ENCODE results near the gene SDK2. TPM values are rescaled to one million over a fixed set of nuclear protein-coding genes. Genes with fewer than 3 reads are reported as not detected.

The SDK2 gene
- total RNA-seq: 1.0 and 1.2 TPM in 2 replicates
- 0.52 and 0.59 TPM in 2 replicates for polyA plus RNA-seq

DNA sequence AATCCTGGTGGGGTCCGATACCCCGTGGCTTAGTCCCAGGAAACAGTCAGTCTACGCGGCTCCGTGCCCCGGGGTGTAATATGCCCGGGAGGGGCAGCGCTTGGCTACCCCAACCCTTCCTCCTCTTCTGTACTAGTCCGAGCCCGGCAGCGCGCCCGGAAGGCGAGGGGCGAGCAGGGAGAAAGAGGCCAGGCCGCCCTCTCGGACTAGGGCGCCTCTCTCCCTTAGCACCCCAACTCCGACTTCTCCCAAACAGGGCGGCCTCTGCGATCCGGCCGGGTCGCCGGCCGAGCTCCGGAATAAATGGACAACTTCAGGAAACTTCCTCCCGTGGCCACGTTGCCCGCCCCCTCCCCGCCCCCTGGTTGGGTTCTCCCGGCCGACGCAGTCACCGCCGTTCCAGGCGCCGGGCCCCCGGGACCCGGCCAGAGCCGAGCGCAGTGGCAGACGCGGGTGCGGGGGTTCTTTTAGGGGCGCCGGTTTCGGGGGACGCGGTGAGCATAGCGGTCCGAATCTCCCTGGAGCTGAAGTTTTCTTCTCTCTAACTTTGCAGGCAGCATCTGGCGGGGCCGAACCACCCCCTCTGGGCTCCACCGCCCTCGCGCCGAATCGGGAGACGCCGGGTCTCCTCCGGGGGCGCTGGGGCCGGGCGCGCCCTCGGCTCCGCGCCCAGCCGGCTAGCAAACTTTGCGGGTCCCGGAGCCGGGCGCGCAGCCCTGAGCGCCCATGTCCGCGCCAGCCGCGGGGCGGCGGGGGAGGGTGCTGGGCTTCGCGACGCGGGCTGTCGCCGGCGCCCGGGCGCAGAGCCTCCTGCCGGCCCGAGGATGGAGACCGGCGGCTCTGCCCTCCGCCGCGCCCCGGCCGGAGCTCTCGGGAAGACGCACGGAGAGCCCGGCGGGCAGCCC is at the start of gene SDK2:
SDK2 (minus strand) TSS at position 301 of the 905 bp plus-strand sequence. CDS start 357 bp downstream, outside the sequence.
- Histone ChIP-seq H3K9me3 (ENCODE audit: low read depth) (no peaks in the 10 kb centered on the region), H4K20me1 (ENCODE audit: insufficient read depth, poor library complexity, severe bottlenecking) (no peaks in the 10 kb centered on the region), H3K27me3 (peaks cover 87% of the 10 kb centered on the region), H3K4me3 (peak within 1 kb of the TSS; percentile 70), H3K4me1 (ENCODE audit: insufficient read depth) (peaks cover 16% of the 10 kb centered on the region), H3K36me3 (replicated peaks; ENCODE audit: insufficient read depth, low read depth) (no peaks in the 10 kb centered on the region), H2AFZ (no peak within 1 kb of the TSS), H3K9me2 (replicated peaks; ENCODE audit: insufficient read depth) (no peaks in the 10 kb centered on the region), H3K4me2 (peak within 1 kb of the TSS; percentile 98), H3K79me2 (no peaks in the 10 kb centered on the region), H3K27ac (no peak within 1 kb of the TSS)
- TF ChIP-seq EZH2 (IDR thresholded peaks at IDR 0.05; ENCODE audit: borderline replicate concordance) (no peak), EZH2phosphoT487 (IDR thresholded peaks at IDR 0.05; ENCODE audit: low read depth, severe bottlenecking, unreplicated experiment) (no peak)
- TF ChIP-seq, protein P1, sequence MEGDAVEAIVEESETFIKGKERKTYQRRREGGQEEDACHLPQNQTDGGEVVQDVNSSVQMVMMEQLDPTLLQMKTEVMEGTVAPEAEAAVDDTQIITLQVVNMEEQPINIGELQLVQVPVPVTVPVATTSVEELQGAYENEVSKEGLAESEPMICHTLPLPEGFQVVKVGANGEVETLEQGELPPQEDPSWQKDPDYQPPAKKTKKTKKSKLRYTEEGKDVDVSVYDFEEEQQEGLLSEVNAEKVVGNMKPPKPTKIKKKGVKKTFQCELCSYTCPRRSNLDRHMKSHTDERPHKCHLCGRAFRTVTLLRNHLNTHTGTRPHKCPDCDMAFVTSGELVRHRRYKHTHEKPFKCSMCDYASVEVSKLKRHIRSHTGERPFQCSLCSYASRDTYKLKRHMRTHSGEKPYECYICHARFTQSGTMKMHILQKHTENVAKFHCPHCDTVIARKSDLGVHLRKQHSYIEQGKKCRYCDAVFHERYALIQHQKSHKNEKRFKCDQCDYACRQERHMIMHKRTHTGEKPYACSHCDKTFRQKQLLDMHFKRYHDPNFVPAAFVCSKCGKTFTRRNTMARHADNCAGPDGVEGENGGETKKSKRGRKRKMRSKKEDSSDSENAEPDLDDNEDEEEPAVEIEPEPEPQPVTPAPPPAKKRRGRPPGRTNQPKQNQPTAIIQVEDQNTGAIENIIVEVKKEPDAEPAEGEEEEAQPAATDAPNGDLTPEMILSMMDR (IDR thresholded peaks at IDR 0.05; ENCODE audit: poor library complexity): no peak
- DNase-seq (ENCODE audit: low spot score): peak; percentile 53
- WGBS (ENCODE audit: low lambda C conversion rate, missing lambda C conversion rate): 2% methylated on average over 69 of the region's 105 CpGs

- Histone ChIP-seq H2AFZ (no peak overlapping the region), H3K9me3 (ENCODE audit: low read depth) (no peaks in the 10 kb centered on the region), H3K27me3 (no peaks in the 10 kb centered on the region), H3K36me3 (replicated peaks; ENCODE audit: insufficient read depth, low read depth) (no peaks in the 10 kb centered on the region), H3K27ac (no peak overlapping the region), H3K4me3 (no peak overlapping the region), H3K79me2 (no peaks in the 10 kb centered on the region), H3K4me1 (ENCODE audit: insufficient read depth) (no peaks in the 10 kb centered on the region), H3K4me2 (no peak overlapping the region), H3K9me2 (replicated peaks; ENCODE audit: insufficient read depth) (no peaks in the 10 kb centered on the region), H4K20me1 (ENCODE audit: insufficient read depth, poor library complexity, severe bottlenecking) (no peaks in the 10 kb centered on the region)
- WGBS (ENCODE audit: low lambda C conversion rate, missing lambda C conversion rate): 85% methylated on average over 12 of the region's 12 CpGs
- no peak for DNase-seq (ENCODE audit: low spot score)
- TF ChIP-seq EZH2 (IDR thresholded peaks at IDR 0.05; ENCODE audit: borderline replicate concordance): no peak
- TF ChIP-seq, protein P1 (IDR thresholded peaks at IDR 0.05; ENCODE audit: poor library complexity): no peak
- no peak for TF ChIP-seq EZH2phosphoT487 (IDR thresholded peaks at IDR 0.05; ENCODE audit: low read depth, severe bottlenecking, unreplicated experiment)
Measured at GRCh38 chr17:73693071-73693470, 48.8 kb upstream of the SDK2 start.

- H3K9me3 ChIP-seq (ENCODE audit: low read depth): no peaks in the 10 kb centered on the region
- H3K9me2 ChIP-seq (replicated peaks; ENCODE audit: insufficient read depth): no peaks in the 10 kb centered on the region
- no peaks in the 10 kb centered on the region for H3K27me3 ChIP-seq
- H3K79me2 ChIP-seq: no peaks in the 10 kb centered on the region
- H2AFZ ChIP-seq: no peak overlapping the region
- no peak overlapping the region for H3K4me2 ChIP-seq
- H3K4me3 ChIP-seq: no peak overlapping the region
- H3K36me3 ChIP-seq (replicated peaks; ENCODE audit: insufficient read depth, low read depth): no peaks in the 10 kb centered on the region
- TF ChIP-seq, protein P1 (IDR thresholded peaks at IDR 0.05; ENCODE audit: poor library complexity): no peak
- 69% methylated on average over 10 of the region's 10 CpGs for WGBS (ENCODE audit: low lambda C conversion rate, missing lambda C conversion rate)
- DNase-seq (ENCODE audit: low spot score): no peak
- no peaks in the 10 kb centered on the region for H3K4me1 ChIP-seq (ENCODE audit: insufficient read depth)
- no peaks in the 10 kb centered on the region for H4K20me1 ChIP-seq (ENCODE audit: insufficient read depth, poor library complexity, severe bottlenecking)
- no peak overlapping the region for H3K27ac ChIP-seq
Measured at GRCh38 chr17:73691321-73691766, 47.1 kb upstream of the SDK2 start.

Measured in hepatocyte (in vitro differentiated cells).